Panc1 (cell line): ENCODE measurements around the gene RXFP3. TPM values are rescaled to one million over a fixed set of nuclear protein-coding genes. Genes with fewer than 3 reads are reported as not detected.

ENCODE experiments used
- ATAC-seq: fragments of 200-7000 bp; cut with Tn5 transposase; 2 replicates; pipeline ENCODE4 v1.9.1; 2020; ENCODE audit warnings: mild to moderate bottlenecking, moderate library complexity
- BruUV-seq: library from RNA; stranded (reverse); fragments of 400-500 nt; replicated peaks from 2 replicates; lab custom pipeline; 2021; lab: Mats Ljungman, UMichigan
- CTCF ChIA-PET: fragments of 300-600 bp; sonication (Branson Sonifier 250); formaldehyde crosslinking; loops from one replicate; lab custom pipeline; 2022; ENCODE audit warnings: antibody characterized with exemption; lab: Charles Lee
- POLR2A ChIA-PET: fragments of 300-600 bp; sonication (Branson Sonifier 250); formaldehyde crosslinking; loops from one replicate; lab custom pipeline; 2022; ENCODE audit warnings: antibody characterized with exemption; lab: Charles Lee
- DNase-seq: peaks from one replicate; pipeline ENCODE4 v3.0.0-alpha.2; 2010; ENCODE audit warnings: low read depth, low spot score
- H3K27ac ChIP-seq: 2 replicates; pipeline ENCODE4 v1.5.1; 2011; ENCODE audit warnings: mild to moderate bottlenecking, low read length, inconsistent platforms
- H3K27me3 ChIP-seq: fragments of 200-500 bp; sonication (Bioruptor generic); 2 replicates; pipeline ENCODE4 v1.6.0; 2014; ENCODE audit warnings: low read length, inconsistent platforms; ENCODE audit not compliant: control insufficient read depth, insufficient read depth
- H3K36me3 ChIP-seq: fragments of 200-500 bp; sonication (Bioruptor generic); 2 replicates; pipeline ENCODE4 v1.5.1; 2014; ENCODE audit warnings: inconsistent platforms, mild to moderate bottlenecking, low read length, moderate library complexity; ENCODE audit not compliant: control insufficient read depth, insufficient read depth
- H3K4me1 ChIP-seq: 2 replicates; pipeline ENCODE4 v1.5.1; 2011; ENCODE audit warnings: inconsistent platforms, mild to moderate bottlenecking, low read length, moderate library complexity; ENCODE audit not compliant: control insufficient read depth, insufficient read depth
- H3K4me3 ChIP-seq, 2 experiments: 2 replicates each; pipeline ENCODE4 v1.5.1; 2011 to 2012; ENCODE audit warnings: low read depth in 2 of 2, low read length in 2 of 2, mild to moderate bottlenecking in 2 of 2, inconsistent platforms in 1 of 2, moderate library complexity in 1 of 2
- H3K9me3 ChIP-seq: fragments of 200-500 bp; sonication (Bioruptor generic); 2 replicates; pipeline ENCODE4 v1.5.1; 2014; ENCODE audit warnings: low read depth, mild to moderate bottlenecking, inconsistent platforms, low read length, moderate library complexity; ENCODE audit not compliant: control insufficient read depth, insufficient read depth
- POLR2AphosphoS5 ChIP-seq: IDR thresholded peaks from 2 replicates; pipeline ENCODE4 v1.6.1; 2012; ENCODE audit warnings: mild to moderate bottlenecking, low read depth, low read length, moderate library complexity
- REST ChIP-seq, 2 experiments: IDR thresholded peaks; 2 replicates each; pipeline ENCODE4 v1.6.1; 2011 to 2012; ENCODE audit warnings: low read depth in 2 of 2, control low read depth in 1 of 2, low read length in 1 of 2, mild to moderate bottlenecking in 1 of 2, moderate library complexity in 1 of 2; ENCODE audit not compliant: insufficient read depth in 1 of 2
- SIN3A ChIP-seq: IDR thresholded peaks from 2 replicates; pipeline ENCODE4 v1.6.1; 2012; ENCODE audit warnings: low read depth, mild to moderate bottlenecking, low read length, moderate library complexity, borderline replicate concordance; ENCODE audit not compliant: insufficient read depth
- TCF7L2 ChIP-seq: IDR thresholded peaks from 2 replicates; pipeline ENCODE4 v1.6.1; 2011; ENCODE audit warnings: mild to moderate bottlenecking, low read depth, low read length, inconsistent platforms
- in situ Hi-C: cut with HindIII; loops from 2 replicates; pipeline ENCODE4 v1.10.0; 2016; ENCODE audit warnings: low sequenced_read_pairs, low pct_unique_long_range_greater_than_20kb
- intact Hi-C: fragments of 100-400 bp; cut with micrococcal nuclease; formaldehyde crosslinking; loops from one replicate; pipeline ENCODE4 v1.10.0; 2022; ENCODE audit not compliant: unreplicated experiment
- total RNA-seq: library from RNA; stranded (reverse); gene quantifications from one replicate; pipeline ENCODE4 v1.2.1, GENCODE V29; 2021; ENCODE audit not compliant: unreplicated experiment
- TF ChIP-seq, protein P1 (sequence below): fragments of 450-650 bp; IDR thresholded peaks from 2 replicates; pipeline ENCODE4 v1.5.1; 2017; ENCODE audit warnings: mild to moderate bottlenecking

The RXFP3 gene
- total RNA-seq, 1 experiment from 2014 or later, result not detected

DNA sequence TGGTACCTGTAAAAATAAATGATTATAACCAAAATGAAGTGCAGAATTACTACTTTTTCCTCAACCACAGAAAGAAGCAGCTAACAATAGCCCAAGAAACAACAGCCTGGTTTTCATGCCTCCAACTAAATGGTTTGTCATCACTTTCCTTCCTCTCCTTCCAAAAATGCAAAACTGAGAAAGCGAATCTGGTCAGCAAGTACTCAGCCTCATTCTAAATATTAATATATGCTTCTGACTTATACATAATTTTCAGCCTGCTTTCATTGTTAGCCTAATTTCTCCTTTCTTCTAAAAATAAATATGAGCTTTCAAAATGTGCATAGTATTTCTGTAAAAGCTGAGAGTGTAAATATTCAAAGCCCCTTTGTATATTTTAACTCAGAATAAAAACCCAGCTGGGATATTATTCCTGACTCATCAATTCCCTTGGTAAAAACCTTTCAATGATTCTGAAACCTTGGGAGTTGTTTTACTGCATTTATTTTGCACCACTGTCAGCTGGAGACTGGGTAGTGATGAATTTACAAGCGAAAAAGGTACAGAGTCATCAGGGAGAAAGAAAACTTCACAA is 21.5 kb downstream of the RXFP3 start:
- H3K9me3 ChIP-seq, result no peaks in the 10 kb centered on the region
- POLR2A ChIA-PET, result no interaction called here
- CTCF ChIA-PET, result no interaction called here

DNA sequence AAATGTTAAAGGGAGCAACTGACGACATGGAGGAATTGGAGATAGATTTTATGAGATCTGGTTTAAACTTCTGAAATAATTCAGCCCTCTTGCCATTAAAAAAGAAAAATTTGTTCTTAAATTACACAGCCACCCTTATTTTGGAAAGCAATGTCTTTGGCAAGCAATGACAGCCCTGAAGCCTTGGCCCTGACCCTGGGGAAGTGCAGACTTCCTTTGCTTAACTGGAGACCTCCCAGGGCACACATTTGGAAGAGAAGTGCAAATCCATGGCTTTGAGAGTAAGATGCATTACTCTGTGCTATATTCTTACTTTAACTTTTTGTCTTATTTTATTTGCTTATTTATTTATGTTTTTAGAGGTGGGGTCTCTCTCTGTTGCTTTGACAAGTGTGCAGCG is 22.0 kb downstream of the RXFP3 start:
- no TSS peak for BruUV-seq
- CTCF ChIA-PET, result no interaction called here
- ATAC-seq (no peak), DNase-seq (no peak)
- POLR2A ChIA-PET, result no interaction called here
- H3K27ac ChIP-seq, result no peak overlapping the region
- peaks cover 6% of the 10 kb centered on the region for H3K27me3 ChIP-seq
- no peaks in the 10 kb centered on the region for H3K4me1 ChIP-seq
- intact Hi-C loops (no loop called here), in situ Hi-C loops (no loop called here)
- no peak for TF ChIP-seq TCF7L2
- no peak for TF ChIP-seq REST (IDR thresholded peaks at IDR 0.05; ENCODE audit: insufficient read depth in 1 of 2, low read depth in 2 of 2, low read length in 1 of 2)
- TF ChIP-seq SIN3A, result no peak
- TF ChIP-seq POLR2AphosphoS5, result no peak
- TF ChIP-seq, protein P1, sequence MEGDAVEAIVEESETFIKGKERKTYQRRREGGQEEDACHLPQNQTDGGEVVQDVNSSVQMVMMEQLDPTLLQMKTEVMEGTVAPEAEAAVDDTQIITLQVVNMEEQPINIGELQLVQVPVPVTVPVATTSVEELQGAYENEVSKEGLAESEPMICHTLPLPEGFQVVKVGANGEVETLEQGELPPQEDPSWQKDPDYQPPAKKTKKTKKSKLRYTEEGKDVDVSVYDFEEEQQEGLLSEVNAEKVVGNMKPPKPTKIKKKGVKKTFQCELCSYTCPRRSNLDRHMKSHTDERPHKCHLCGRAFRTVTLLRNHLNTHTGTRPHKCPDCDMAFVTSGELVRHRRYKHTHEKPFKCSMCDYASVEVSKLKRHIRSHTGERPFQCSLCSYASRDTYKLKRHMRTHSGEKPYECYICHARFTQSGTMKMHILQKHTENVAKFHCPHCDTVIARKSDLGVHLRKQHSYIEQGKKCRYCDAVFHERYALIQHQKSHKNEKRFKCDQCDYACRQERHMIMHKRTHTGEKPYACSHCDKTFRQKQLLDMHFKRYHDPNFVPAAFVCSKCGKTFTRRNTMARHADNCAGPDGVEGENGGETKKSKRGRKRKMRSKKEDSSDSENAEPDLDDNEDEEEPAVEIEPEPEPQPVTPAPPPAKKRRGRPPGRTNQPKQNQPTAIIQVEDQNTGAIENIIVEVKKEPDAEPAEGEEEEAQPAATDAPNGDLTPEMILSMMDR, result no peak
- H3K36me3 ChIP-seq, result no peaks in the 10 kb centered on the region
- H3K4me3 ChIP-seq, result no peak overlapping the region
- no peaks in the 10 kb centered on the region for H3K9me3 ChIP-seq

More for the DNA sequence above, 21.5 kb downstream of the RXFP3 start:
- BruUV-seq, result no TSS peak
- Histone ChIP-seq H3K36me3 (no peaks in the 10 kb centered on the region), H3K27me3 (peaks cover 3% of the 10 kb centered on the region), H3K27ac (no peak overlapping the region), H3K4me3 (no peak overlapping the region), H3K4me1 (no peaks in the 10 kb centered on the region)
- intact Hi-C loops, result no loop called here
- DNase-seq (no peak), ATAC-seq (no peak)
- in situ Hi-C loops, result no loop called here
- TF ChIP-seq SIN3A (no peak), REST (IDR thresholded peaks at IDR 0.05; ENCODE audit: insufficient read depth in 1 of 2, low read depth in 2 of 2, low read length in 1 of 2) (no peak), POLR2AphosphoS5 (no peak), TCF7L2 (no peak)
- TF ChIP-seq, protein P1, result no peak
